Skin of body (tissue), 2 donors: ENCODE results near the gene ADAMTSL1. TPM values are rescaled to one million over a fixed set of nuclear protein-coding genes. Genes with fewer than 3 reads are reported as not detected.

ENCODE experiments used
- DNase-seq: peaks from one replicate; lab custom pipeline; 2025; lab: John Stamatoyannopoulos, UW
- total RNA-seq: library from RNA; depleted of rRNA; stranded (reverse); fragments of >200 nt; gene quantifications from one replicate; pipeline ENCODE4 v1.2.3, GENCODE V29; 2014

ADAMTSL1 gene
- total RNA-seq, 1 donor from 2014 or later: 37.1 TPM

DNA sequence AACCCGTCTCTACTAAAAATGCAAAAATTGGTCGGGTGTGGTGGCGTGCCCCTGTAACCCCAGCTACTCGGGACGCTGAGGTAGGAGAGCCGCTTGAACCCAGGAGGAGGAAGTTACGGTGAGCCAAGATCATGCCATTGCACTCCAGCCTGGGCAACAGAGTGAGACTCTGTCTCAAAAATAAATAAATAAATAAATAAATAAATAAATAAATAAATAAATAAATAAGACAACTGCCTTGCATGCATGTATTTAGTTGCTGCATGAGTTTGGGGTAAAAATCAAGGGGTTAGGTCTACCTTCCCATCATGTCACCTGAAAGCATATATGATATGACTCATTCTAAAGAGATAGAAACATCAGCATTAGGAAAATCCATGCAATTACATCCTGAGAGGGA lies 254.0 kb downstream of the ADAMTSL1 start:
- no peak for DNase-seq

DNA sequence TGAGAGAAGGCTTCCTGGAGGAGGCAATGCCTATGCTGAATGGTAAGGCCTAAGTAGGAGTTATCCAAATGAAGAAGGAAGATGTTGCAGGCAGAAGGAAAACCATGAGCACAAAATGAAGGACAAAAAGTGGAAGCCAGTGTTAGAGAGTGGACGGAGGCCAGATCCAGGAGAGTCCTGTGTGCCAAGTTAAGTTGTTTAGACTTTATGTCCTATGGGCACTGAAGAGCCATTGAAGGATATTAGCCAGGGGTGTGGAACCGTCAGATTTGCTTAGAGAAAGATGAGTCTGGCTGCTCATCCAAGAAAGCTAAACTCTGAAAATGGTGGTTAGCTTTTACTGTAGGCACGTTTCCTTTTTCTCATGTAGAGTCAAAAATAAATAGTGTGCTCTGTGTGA lies 254.7 kb downstream of the ADAMTSL1 start:
- DNase-seq: no peak

DNA sequence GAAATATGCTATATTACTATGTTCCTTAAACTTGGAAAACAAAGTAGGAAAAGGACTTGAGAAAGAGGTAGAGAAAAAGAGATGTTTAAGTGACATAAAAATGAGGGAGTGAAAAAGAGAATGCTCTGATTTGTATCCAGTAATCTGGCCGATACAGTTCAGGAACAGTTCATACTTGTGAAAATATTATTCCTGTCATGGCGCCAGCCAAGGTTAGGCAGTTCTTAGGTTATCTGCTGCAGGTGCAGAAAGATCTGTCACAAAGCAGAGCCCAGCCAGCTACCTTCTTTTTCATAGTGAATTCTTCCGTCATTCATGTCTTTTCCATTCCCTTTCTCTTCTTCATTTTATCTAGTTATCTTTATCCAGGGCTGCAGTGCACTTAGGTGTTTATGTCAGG lies 256.3 kb downstream of the ADAMTSL1 start:
- DNase-seq: no peak

DNA sequence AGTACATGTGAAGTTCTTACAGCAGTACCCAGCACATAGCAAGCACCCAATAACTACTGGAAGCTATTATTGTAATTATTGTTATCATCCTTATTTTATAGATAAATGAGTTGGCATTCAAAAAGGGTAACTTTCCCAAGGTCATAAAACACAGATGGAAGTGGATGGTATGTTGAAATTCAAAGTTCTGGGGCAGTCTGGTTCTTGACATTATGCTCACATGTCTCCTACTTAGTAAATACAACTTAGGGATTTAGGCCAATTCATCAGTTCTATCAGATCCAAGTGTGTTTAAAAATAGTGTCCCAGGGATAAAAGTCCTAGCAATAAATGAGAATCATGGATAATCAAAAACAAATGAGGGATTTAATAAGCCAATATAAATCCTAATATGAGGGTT lies 265.2 kb downstream of the ADAMTSL1 start:
- DNase-seq: peak; percentile 18

DNA sequence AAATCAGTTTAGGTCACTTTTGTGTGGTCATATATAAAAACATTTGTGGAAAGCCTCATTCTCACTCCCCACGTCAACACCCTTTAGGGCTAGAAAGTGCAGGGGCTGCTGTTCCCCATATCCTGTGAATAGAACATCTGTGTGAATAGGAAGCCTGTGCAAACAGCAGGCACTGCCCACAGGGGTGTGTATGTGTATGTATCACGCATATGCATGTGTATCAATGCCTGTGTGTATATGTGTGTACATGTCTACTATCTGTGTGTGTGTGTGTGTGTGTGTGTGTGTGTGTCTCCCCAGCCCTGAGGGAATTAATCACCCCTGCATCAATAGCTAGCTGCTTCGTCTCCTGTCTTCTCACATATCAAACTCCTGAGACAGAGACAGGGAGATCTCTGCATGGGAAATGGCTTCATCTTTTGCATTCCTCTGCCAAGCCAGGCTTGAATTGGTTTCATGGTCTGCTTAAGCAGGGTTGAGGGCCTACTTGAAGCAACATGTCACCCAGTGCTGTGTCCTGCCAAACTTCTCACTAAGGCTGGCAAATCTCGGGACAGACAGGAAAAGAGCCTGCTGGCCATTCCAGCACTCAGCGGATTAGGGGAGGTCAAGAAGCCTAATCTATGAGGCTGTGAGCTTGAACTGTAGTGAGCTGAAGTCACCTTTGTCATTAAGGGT lies 265.8 kb downstream of the ADAMTSL1 start:
- no peak for DNase-seq

DNA sequence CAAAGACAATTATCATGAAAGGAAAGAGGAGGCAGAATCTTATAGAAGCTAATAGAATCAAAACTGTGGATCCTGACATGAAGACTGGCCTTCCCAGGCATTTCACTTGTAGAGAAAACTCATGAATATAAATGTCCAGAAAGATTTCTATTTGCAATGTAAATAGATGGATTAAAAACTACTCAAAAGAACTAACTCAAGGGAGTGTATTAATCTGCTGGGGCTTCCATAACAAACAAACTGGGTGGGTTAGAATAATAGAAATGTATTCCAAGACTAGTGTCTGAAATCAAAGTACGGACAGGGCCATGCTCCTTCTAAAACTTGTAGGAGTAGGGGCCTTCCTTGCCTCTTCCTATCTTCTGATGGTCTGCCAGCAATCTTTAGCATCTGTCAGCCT lies 267.4 kb downstream of the ADAMTSL1 start:
- no peak for DNase-seq

DNA sequence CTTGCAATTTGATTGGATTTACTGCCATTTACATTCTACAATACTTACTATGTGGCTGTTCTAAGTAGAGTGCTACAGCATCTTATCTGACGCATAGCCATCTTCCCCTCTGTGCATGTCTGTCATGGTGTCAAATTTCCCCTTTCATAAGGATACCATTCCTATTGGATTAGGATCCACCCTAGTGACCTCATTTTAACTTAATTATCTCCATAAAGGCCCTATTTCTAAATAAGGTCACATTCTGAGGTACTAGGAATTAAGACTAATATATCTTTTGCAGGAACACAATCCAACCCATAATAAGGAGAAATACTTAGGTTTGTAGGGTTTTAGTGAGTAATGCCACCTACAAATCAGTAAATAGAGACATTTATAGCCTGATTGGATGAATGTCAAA lies 268.0 kb downstream of the ADAMTSL1 start:
- DNase-seq: no peak

DNA sequence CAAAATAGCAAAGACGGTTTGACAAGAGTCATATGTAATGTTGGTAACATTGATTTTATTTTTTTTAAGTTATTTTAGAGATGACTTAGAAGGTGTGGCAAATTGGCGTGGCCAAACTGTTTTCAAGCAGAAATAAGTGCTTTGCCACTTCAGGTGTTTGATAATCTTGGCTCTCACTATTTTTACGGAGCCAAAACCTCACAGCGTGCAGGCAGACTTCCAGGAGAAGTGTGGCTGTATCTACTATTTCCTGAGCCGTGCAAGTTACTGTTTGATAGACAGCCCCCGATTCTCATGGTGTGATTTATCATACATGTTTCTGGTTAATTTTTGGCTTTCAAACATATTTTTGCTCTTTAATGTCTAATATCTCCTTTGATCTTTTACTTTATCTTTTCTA lies 269.5 kb downstream of the ADAMTSL1 start:
- no peak for DNase-seq

DNA sequence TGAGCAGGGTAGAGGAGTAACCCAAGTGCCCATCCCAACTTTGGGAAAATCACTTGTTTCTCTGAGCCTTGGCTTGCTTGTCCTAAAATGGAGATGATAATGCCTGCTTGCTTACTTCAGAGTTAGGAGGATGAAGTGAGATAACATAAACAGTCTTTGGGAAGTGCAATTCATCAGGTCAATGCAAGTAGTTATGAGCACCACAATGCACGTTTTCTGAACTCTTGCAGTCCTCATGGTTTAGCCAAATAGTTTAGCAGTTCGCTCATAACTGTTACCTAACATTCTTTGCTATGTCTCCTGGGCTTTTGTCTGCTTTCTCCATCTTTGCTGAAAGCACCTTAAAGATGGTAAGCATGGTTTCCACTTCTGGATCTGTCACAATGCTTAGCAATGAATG lies 270.0 kb downstream of the ADAMTSL1 start:
- no peak for DNase-seq

DNA sequence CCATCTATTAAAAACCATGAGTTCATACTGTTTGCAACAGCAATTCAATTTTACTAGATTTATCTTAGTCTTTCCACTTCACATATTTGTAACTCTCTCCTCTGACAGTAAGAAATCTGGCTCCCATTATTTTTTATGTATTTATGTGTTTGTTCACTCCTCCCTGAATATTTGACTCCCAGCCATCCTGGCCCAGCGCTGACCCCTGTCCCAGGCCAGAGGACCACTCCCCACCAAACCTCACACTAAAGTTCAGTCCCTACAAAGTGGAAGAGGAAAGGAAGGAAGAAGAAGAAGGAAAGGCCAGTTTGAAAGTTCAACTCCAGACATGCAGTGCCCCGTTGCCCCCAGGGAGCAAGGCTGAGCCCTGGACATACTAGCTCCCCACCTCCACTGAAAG lies 271.8 kb downstream of the ADAMTSL1 start:
- DNase-seq: peak; percentile 52

DNA sequence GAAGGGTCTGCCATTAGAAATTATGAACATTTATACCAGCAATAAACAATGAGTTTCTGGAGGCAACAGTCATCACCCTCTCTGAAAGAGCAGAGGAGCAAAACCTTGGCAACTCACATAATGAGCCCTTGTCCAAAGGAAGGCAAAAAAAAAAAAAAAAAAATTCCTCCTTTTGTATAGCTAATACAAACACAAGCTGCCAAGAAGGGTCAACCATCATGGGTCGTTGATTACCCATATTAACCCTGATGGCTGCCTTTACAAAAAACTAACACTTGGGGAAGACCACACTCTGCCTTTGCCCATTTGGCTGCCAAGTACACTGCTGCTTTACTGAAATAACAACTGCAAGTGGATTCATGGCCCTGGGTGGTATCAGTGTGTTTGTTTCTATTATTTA lies 272.7 kb downstream of the ADAMTSL1 start:
- DNase-seq: no peak

DNA sequence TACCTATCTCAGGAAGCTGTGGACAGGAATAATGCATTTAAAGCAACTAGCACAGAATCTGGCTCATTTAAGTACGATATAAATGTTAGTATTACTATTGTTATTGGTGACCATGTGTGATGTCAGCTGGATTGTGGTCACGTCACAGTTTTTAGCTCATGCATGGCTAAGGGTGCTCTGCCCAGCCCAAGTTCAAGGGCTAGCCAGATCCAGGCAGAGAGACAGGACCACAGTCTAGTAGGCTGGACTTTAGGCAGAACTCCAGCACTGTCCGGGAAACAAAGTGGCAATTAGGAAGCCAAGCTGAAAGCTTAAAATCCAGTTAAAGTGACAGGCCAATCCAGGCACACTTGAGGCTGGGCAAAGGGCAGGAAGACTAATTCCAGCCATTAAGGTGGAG lies 273.6 kb downstream of the ADAMTSL1 start:
- no peak for DNase-seq

DNA sequence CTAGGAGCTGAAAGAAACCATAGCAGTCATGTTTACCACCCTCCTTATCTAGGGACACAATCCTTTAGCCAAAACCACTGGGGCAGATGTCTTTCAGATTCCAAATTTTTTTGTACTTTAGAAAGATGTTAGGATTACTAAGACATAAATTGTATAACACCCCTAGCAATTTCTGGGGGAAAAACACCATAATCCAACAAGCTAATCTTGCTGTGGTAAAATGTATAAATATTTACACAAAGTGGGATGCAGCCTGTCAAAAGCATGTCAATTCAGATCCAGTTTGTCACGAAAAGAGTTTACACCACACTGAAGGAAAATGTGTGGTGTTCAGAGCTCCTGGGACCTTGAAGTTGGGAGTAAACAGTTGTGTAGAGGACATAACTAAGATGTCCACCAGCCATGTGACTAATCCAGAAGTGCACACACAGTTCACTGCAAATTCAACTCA lies 274.3 kb downstream of the ADAMTSL1 start:
- no peak for DNase-seq

DNA sequence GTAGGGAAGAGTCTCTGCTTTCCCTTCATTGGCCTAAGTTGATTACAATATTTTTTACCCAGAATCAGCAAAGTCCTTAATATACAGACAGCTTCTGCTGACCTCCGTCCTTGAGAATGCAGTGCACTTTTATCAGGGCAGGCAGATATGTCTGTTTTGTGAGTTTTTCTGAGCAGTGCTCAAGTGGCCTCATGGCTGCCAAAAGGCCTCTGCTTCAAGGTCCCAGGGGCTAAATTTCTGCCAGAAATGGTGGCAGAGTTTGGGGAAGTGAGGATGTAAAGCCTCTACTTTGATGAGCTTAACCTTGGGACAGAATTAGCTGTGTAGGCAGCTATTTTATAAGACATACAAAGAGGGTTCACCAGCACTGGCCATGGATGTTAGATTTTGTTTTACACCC lies 275.8 kb downstream of the ADAMTSL1 start:
- no peak for DNase-seq

DNA sequence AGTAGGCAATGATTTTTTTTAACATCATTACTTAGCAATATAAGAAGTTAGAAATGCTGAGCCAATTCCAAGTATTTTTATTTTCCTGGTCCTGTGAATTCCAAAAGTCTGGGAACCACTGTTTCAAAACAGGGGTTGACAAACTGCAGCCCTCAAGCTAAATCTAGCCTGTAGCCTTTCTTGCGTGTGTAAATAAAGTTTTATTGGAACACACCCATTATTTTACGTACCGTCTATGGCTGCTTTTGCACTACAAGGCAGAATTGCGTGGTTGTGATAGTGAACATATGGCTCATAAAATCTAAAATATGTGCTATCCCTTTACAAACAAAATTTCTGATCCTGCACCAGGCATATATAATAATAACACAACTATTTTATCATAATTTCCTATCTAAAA lies 280.0 kb downstream of the ADAMTSL1 start:
- no peak for DNase-seq

DNA sequence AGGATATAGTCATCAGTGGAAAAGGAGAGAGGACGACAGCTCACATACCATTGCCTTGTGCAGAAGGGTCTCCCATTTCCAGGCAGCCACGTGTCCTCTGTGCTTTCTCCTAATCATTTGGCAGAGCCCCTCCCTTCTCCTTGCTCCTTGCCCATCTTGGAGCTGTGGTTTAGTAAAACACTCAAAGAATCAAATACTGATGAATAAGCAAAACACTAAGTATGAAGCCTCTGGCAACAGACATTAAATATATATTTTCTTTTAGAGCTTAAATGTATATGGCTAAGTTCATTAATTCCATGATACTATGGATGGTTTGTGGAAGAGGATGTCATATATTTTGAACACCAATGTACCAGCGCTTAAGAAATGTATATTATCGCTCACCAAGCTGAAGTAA lies 280.6 kb downstream of the ADAMTSL1 start:
- DNase-seq: no peak

DNA sequence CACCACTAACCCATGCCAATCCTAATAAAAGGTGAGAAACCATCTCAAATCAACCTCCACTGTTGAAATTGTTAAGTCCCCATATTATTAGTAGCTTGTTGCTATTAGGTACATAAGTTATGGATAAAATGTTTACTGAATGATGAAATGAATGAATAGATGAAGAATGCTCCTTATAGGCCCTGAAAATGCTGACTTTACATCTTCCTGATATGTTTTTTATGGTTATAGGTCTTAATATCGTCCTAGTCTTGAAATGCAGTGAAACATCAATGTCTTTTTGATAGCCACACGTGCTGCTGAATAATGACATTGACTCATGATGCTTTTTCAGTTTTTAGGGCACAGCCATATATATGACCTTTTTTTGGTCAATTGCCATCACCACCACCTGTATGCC lies 281.3 kb downstream of the ADAMTSL1 start:
- DNase-seq: no peak

DNA sequence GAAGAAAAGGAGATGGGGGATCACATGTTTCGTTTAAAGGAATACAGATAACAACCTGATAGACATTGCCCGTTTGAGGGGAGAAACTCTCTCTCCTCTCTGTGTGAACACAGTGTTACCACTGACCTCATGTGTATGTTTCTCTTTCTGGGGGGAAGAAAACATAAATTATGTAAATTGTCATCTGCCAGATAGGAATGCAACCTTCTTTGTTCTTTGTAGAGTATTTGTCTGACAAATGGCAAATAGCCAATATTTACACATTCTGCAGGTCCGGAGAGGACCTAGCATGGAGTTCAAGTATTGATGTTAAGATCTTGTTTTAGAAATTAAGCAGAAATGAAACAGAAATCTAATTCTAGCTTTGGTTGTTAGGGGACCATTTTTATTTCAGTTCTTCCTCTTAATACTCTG lies 282.8 kb downstream of the ADAMTSL1 start:
- no peak for DNase-seq

DNA sequence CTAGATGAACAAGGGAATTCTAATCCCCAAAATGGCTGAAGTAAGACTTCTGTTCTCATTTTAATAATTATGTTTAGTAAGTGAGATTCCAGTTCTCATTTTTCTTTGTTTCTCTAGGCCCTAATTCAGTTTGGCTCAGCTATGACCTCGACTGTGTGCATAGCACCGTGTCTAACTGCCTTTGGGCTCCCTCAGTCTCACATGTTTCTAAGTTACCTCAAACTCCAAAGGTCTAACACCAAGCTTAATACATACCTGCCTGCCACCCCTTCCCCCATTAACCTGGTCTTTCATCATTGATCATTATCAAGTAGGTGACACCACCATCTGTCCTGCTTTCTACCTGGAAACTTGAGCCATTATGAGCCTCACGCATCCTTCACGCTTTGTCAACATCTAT lies 285.9 kb downstream of the ADAMTSL1 start:
- DNase-seq: no peak

DNA sequence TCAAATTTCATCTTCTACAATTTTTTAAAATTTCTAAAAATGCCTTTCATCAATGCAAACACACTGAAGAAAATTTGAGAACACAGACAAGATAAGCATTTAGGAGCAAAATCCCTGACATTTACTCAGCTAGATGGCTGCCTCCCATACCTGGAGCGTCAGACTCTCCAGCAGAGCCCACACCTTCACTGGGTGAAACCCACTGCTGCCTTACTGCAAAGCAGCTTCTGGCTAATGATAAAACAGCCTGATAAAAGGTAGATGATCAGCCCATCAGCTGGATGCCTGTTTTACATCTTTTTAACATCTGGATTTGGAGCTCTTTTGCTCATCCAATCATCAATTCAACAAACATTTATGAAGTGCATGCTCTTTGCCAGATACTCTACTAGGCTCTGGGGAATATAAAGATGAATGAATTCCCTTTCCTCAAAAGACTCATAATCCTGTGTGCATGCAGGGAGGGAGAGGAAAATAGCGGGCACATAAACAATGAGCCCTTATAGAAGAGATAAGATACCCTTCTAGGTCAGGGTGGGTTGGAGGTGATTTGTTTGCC lies 287.9 kb downstream of the ADAMTSL1 start:
- peak; percentile 9 for DNase-seq

DNA sequence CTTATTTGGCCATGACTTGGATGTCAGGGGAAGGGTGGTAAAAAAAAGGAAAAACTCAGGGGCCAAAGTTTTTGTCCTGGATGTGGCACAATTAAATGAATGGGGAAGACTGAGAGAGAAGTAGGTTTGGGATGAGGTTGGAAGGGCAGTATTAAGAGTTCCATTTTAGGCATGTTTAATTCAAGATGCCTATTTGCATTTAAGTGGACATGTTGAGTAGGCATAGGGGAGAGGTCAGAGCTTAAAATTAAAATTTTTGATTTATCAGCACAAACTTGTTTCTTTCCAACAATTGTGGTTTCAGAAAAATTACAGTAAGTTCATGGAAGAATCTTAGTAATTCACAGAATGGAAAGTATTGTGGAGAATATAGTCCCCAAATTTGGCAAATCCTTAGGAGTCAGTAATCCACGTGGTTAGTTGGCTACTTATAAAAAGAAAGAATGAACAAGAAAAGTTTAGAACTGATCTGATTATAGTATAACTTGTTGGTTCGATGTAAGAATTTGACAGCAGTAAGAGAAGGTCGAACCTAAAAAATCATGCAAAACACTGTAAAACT lies 293.1 kb downstream of the ADAMTSL1 start:
- DNase-seq: no peak

DNA sequence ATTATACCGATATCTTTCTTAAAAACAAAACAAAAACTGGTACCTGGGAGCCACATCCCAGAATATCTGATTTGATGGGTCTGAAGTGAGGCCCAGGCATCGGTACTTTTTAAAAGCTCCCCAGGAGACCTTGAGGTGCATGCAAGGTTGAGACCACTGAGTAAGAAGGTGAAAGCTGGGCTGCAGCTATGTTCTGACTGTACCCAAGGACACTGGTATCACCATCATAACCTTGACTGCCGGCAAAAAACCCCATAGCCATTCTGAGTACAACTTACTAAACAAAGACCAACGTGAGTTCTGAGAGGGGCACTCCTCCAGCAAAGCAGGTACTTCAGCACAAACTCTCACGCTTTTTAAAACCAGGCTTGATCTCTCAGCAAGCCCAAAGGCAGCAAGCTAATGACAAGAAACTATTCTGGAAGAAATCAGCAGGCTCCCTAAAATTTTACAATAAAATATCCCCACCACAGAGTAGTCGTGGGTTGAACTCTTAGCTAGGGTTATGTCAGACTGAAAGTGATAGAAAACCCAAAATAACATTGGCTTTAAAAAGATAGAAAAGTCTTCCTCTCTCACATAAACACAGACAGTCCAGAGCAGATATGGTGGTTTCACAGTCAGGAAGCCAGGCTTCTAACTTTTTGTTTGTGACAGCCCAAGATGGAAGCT lies 295.1 kb downstream of the ADAMTSL1 start:
- no peak for DNase-seq
